ENCODE data around the gene HSPA1L.

GRCh38 chr6:31760790-31761189, 54.3 kb downstream of the HSPA1L start:
- TF ChIP-seq CTCF (IDR thresholded peaks at IDR 0.05), result no peak
- TF ChIP-seq SMAD3 (CRISPR knock-in tag; IDR thresholded peaks at IDR 0.05; ENCODE audit: borderline replicate concordance), result no peak
- TF ChIP-seq MYBL2 (CRISPR knock-in tag; IDR thresholded peaks at IDR 0.05), result no peak
- no peak for TF ChIP-seq CREM (CRISPR knock-in tag; IDR thresholded peaks at IDR 0.05)
- TF ChIP-seq NR1H2 (CRISPR knock-in tag; IDR thresholded peaks at IDR 0.05), result no peak
- TF ChIP-seq ELF4 (CRISPR knock-in tag; IDR thresholded peaks at IDR 0.05; ENCODE audit: low read depth), result no peak
- TF ChIP-seq JUN (CRISPR knock-in tag; IDR thresholded peaks at IDR 0.05), result no peak
- TF ChIP-seq NR2C2 (CRISPR knock-in tag; IDR thresholded peaks at IDR 0.05), result no peak
- no peak for TF ChIP-seq ZBTB43 (CRISPR knock-in tag; IDR thresholded peaks at IDR 0.05)
- no peak for TF ChIP-seq NFE2L1 (CRISPR knock-in tag; IDR thresholded peaks at IDR 0.05)
- no peak for TF ChIP-seq ETV6 (CRISPR knock-in tag; IDR thresholded peaks at IDR 0.05)
